ENCODE data around the gene SCML1. TPM values are rescaled to one million over a fixed set of nuclear protein-coding genes. Genes with fewer than 3 reads are reported as not detected.

The SCML1 gene
- polyA plus RNA-seq, 1 experiment: 13.2 TPM

DNA sequence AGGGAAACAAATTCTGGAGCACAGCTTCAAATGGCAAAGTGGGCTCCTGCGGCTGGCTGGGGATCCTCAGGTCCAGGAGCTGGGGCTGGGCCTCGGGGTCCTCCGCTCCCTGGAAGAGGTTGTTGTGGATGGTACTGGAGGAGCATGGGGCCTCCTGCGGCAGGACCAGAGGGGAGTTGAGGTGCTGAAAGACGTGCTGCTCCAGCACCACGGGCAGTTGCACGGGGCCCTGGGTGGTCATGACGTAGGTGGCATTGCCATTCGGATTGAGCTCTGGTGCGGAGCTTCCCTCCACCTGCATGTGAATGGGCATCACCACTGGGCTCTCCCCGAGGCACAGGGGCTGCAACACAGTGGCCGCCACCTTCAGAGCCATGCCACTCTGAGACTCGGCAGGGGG, 64.1 kb downstream of the SCML1 start:
- TF ChIP-seq, protein P1, sequence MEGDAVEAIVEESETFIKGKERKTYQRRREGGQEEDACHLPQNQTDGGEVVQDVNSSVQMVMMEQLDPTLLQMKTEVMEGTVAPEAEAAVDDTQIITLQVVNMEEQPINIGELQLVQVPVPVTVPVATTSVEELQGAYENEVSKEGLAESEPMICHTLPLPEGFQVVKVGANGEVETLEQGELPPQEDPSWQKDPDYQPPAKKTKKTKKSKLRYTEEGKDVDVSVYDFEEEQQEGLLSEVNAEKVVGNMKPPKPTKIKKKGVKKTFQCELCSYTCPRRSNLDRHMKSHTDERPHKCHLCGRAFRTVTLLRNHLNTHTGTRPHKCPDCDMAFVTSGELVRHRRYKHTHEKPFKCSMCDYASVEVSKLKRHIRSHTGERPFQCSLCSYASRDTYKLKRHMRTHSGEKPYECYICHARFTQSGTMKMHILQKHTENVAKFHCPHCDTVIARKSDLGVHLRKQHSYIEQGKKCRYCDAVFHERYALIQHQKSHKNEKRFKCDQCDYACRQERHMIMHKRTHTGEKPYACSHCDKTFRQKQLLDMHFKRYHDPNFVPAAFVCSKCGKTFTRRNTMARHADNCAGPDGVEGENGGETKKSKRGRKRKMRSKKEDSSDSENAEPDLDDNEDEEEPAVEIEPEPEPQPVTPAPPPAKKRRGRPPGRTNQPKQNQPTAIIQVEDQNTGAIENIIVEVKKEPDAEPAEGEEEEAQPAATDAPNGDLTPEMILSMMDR (IDR thresholded peaks at IDR 0.05; ENCODE audit: low read depth, low read length): no peak
- Histone ChIP-seq H3K4me3 (ENCODE audit: low read depth, low read length) (no peak overlapping the region), H3K27ac (ENCODE audit: low read depth, low read length) (no peak overlapping the region), H3K9me3 (ENCODE audit: control insufficient read depth, insufficient read depth, low read length) (no peaks in the 10 kb centered on the region), H3K27me3 (ENCODE audit: control insufficient read depth, insufficient read depth, low read length) (no peaks in the 10 kb centered on the region)
- ChIA-PET CTCF (no interaction called here), POLR2A (no interaction called here)
- DNase-seq (ENCODE audit: low read depth, low spot score): no peak

DNA sequence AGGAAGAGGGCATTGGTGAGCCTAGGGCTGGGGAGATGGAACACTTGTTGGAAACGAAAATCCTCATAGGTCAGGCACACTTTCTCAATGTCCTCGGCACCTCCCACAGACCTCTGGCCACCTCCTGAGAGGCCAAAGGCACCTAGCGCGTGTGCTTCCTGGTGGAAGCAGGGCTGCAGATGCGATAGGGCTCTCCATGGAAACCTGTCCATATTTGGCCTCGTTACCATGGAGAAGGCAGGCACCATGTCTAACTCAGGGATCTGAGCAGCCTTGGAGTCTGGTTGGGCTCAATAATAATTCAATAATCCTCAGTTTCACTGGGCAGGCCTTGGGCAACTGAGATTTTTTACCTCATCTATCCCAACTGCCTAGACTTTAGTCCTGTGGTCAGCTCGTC, 65.5 kb downstream of the SCML1 start:
- CTCF ChIA-PET: no interaction called here
- no peaks in the 10 kb centered on the region for H3K27me3 ChIP-seq (ENCODE audit: control insufficient read depth, insufficient read depth, low read length)
- no peak overlapping the region for H3K4me3 ChIP-seq (ENCODE audit: low read depth, low read length)
- no peak for DNase-seq (ENCODE audit: low read depth, low spot score)
- POLR2A ChIA-PET: no interaction called here
- no peak overlapping the region for H3K27ac ChIP-seq (ENCODE audit: low read depth, low read length)
- no peaks in the 10 kb centered on the region for H3K9me3 ChIP-seq (ENCODE audit: control insufficient read depth, insufficient read depth, low read length)
- TF ChIP-seq, protein P1 (IDR thresholded peaks at IDR 0.05; ENCODE audit: low read depth, low read length): no peak

DNA sequence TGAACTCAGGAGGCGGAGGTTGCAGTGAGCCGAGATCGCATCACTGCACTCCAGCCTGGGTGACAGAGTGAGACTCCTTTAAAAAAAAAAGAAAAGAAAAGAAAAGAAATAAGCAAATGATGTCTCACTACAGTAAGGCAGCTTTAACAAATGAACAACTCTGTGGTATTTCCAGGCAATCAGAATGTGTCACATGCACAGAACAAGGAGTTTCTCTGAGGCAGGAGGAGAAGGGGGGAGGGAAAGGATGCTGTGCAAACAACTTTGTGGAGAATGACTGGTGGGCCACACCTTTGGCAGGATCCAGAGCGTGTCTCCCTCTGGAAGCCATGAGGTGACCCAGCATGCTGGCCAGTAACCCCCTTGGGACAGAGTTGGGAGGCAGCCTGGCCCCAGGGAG, 66.2 kb downstream of the SCML1 start:
- POLR2A ChIA-PET: no interaction called here
- no peak overlapping the region for H3K4me3 ChIP-seq (ENCODE audit: low read depth, low read length)

More for the DNA sequence above, 66.2 kb downstream of the SCML1 start:
- H3K27me3 ChIP-seq (ENCODE audit: control insufficient read depth, insufficient read depth, low read length): no peaks in the 10 kb centered on the region
- no peak for DNase-seq (ENCODE audit: low read depth, low spot score)
- no peaks in the 10 kb centered on the region for H3K9me3 ChIP-seq (ENCODE audit: control insufficient read depth, insufficient read depth, low read length)
- TF ChIP-seq, protein P1 (IDR thresholded peaks at IDR 0.05; ENCODE audit: low read depth, low read length): no peak
- CTCF ChIA-PET: no interaction called here
- H3K27ac ChIP-seq (ENCODE audit: low read depth, low read length): no peak overlapping the region

Other genes starting within 250 kb of the SCML1 start
- not detected in 2 replicates for gene RAI2, start 123.8 kb downstream of the SCML1 start, polyA plus RNA-seq (2011; rRNA removed)